D721Med (cell line): ENCODE measurements around the gene POTEB.
"Not testable (repeated sequence)": the region's sequence is repeated elsewhere in the genome, so short reads cannot be mapped to it uniquely, and the experiment has no call there.

Source experiments
- DNase-seq: peaks from one replicate; pipeline ENCODE4 v3.0.0; 2011; ENCODE audit warnings: low spot score; ENCODE audit not compliant: insufficient read length
- FAIRE-seq: peaks from 2 replicates; lab custom pipeline; 2011; peaks lifted over from hg19 to GRCh38; lab: Jason Lieb, UNC

Gene POTEB

GRCh38 chr15:21877635-21878034 lies at the start of gene POTEB:
POTEB (minus strand) TSS chr15:21877735; CDS start chr15:21877246, 489 bp downstream.
- FAIRE-seq, DNase-seq: not testable (repeated sequence)

GRCh38 chr15:21890955-21891354 lies 13.4 kb upstream of the POTEB start:
- DNase-seq, FAIRE-seq: not testable (repeated sequence)

GRCh38 chr15:21889542-21889941 lies 12.0 kb upstream of the POTEB start:
- not testable (repeated sequence) for DNase-seq, FAIRE-seq

- DNase-seq, FAIRE-seq: not testable (repeated sequence)
Observed at GRCh38 chr15:21838831-21839230, 38.7 kb downstream of the POTEB start.
